Chondrocyte (in vitro differentiated cells): ENCODE results near the gene FAM107A. TPM values are rescaled to one million over a fixed set of nuclear protein-coding genes. Genes with fewer than 3 reads are reported as not detected.

Source experiments
- DNase-seq: peaks from one replicate; pipeline ENCODE4 v3.0.0; 2021; ENCODE audit warnings: mixed read lengths, low spot score
- H3K27ac Mint-ChIP-seq: one replicate; pipeline ENCODE4 v1.8.0; 2021; ENCODE audit warnings: mild to moderate bottlenecking, moderate library complexity, mixed read lengths; ENCODE audit not compliant: unreplicated experiment
- H3K27me3 Mint-ChIP-seq: 2 replicates; pipeline ENCODE4 v1.8.0; 2021; ENCODE audit warnings: low read depth, mixed read lengths
- H3K36me3 Mint-ChIP-seq: 2 replicates; pipeline ENCODE4 v1.8.0; 2021; ENCODE audit warnings: low read depth, mixed read lengths
- H3K4me1 Mint-ChIP-seq: 2 replicates; pipeline ENCODE4 v1.8.0; 2021; ENCODE audit warnings: low read depth, mild to moderate bottlenecking, mixed read lengths
- H3K4me3 Mint-ChIP-seq: one replicate; pipeline ENCODE4 v1.8.0; 2021; ENCODE audit warnings: mild to moderate bottlenecking, moderate library complexity, mixed read lengths; ENCODE audit not compliant: unreplicated experiment
- H3K9me3 Mint-ChIP-seq: 2 replicates; pipeline ENCODE4 v1.8.0; 2021; ENCODE audit warnings: low read depth, mixed read lengths
- total RNA-seq: library from RNA; stranded (reverse); gene quantifications from 3 replicates; pipeline ENCODE4 v1.2.1, GENCODE V29; 2021
- TF ChIP-seq, protein P1 (sequence below): fragments of 200-600 bp; sonication (generic); IDR thresholded peaks from 2 replicates; pipeline ENCODE4 v1.5.0; 2021; ENCODE audit warnings: antibody characterized with exemption, mild to moderate bottlenecking, moderate library complexity

The FAM107A gene
- total RNA-seq, 1 donor from 2014 or later, result not detected

DNA sequence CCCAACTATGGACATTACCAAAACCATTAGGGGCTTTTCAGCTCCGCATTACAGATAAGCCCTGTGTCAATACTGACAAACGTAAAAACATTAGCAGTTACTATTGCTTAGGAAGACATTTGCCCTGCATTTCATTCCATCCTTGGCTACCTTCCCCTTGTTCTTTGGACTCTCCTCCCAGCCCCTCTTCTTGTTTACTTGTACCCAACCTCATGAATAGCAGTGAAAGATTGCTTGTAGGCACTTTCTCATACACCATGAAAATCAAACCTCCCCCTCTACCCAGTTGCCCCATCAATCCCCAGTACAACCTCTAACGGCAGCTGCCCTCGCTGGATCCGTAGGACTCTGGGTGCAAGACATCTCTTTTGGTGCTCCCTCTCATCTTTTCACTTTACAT, 16.9 kb upstream of the FAM107A start:
- no peaks in the 10 kb centered on the region for H3K36me3 Mint-ChIP-seq
- TF ChIP-seq, protein P1, sequence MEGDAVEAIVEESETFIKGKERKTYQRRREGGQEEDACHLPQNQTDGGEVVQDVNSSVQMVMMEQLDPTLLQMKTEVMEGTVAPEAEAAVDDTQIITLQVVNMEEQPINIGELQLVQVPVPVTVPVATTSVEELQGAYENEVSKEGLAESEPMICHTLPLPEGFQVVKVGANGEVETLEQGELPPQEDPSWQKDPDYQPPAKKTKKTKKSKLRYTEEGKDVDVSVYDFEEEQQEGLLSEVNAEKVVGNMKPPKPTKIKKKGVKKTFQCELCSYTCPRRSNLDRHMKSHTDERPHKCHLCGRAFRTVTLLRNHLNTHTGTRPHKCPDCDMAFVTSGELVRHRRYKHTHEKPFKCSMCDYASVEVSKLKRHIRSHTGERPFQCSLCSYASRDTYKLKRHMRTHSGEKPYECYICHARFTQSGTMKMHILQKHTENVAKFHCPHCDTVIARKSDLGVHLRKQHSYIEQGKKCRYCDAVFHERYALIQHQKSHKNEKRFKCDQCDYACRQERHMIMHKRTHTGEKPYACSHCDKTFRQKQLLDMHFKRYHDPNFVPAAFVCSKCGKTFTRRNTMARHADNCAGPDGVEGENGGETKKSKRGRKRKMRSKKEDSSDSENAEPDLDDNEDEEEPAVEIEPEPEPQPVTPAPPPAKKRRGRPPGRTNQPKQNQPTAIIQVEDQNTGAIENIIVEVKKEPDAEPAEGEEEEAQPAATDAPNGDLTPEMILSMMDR, result no peak
- H3K4me1 Mint-ChIP-seq, result no peaks in the 10 kb centered on the region
- H3K27me3 Mint-ChIP-seq, result no peaks in the 10 kb centered on the region
- no peak overlapping the region for H3K27ac Mint-ChIP-seq
- no peak for DNase-seq
- H3K9me3 Mint-ChIP-seq, result no peaks in the 10 kb centered on the region
- no peak overlapping the region for H3K4me3 Mint-ChIP-seq

DNA sequence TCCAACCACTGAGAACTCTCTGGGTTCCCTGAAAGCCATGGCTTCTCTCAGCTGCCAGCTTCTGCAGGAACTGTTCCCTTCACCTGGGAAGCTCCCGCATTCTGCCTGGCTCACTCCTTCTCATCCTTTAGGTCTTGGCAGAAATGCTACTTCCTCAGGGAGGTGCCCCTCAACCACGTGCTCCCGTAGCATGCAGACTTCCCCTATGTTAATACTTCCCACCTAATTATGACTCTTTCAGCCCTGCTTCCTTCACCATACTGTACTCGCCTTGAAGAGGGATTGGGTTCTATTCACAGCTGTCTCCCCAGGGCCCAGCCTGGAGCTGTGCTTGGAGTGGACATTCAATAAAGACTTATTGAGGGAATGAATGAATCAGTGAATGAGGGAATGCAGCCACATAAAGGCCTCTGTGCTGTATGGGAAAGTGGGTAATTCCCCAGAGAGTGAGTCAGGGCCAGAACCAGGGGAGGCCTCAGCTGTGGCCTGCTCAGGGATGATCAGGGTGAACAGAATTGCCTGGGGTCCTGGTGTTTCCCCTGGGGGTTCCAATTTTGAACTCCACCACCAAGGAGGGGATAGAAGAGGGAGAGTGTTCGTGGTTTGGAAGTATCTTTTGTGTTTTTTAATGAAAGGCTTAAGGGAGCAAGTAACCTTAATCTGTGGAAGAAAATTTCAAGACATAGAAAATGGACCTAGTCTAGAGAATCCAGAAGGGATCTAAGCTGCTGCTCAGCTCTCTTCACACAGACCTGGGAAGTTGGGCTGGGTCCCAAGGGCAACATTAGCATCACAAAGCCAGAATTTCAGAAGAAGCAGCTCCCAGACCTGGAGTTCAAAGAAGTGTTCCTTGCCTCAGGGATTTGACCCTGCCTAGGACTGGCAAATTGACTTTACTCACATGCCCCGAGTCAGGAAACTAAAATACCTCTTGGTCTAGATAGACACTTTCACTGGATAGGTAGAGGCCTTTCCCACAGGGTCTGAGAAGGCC, 14.6 kb upstream of the FAM107A start:
- Mint-ChIP-seq H3K27ac (no peak overlapping the region), H3K4me3 (no peak overlapping the region), H3K27me3 (peaks cover 12% of the 10 kb centered on the region), H3K36me3 (no peaks in the 10 kb centered on the region), H3K9me3 (no peaks in the 10 kb centered on the region), H3K4me1 (no peaks in the 10 kb centered on the region)
- no peak for DNase-seq
- TF ChIP-seq, protein P1, result no peak

GRCh38 chr3:58588030-58588614, 10.9 kb upstream of the FAM107A start:
- Mint-ChIP-seq H3K36me3 (peaks cover 1% of the 10 kb centered on the region), H3K27ac (no peak overlapping the region), H3K27me3 (peaks cover 28% of the 10 kb centered on the region), H3K9me3 (no peaks in the 10 kb centered on the region), H3K4me3 (no peak overlapping the region), H3K4me1 (peaks cover 22% of the 10 kb centered on the region)
- no peak for DNase-seq
- TF ChIP-seq, protein P1, result no peak

GRCh38 chr3:58586776-58587192, 9.6 kb upstream of the FAM107A start:
- H3K4me3 Mint-ChIP-seq, result no peak overlapping the region
- TF ChIP-seq, protein P1, result no peak
- peaks cover 22% of the 10 kb centered on the region for H3K4me1 Mint-ChIP-seq
- H3K9me3 Mint-ChIP-seq, result no peaks in the 10 kb centered on the region
- H3K27me3 Mint-ChIP-seq, result peaks cover 29% of the 10 kb centered on the region
- peaks cover 1% of the 10 kb centered on the region for H3K36me3 Mint-ChIP-seq
- no peak for DNase-seq
- no peak overlapping the region for H3K27ac Mint-ChIP-seq

DNA sequence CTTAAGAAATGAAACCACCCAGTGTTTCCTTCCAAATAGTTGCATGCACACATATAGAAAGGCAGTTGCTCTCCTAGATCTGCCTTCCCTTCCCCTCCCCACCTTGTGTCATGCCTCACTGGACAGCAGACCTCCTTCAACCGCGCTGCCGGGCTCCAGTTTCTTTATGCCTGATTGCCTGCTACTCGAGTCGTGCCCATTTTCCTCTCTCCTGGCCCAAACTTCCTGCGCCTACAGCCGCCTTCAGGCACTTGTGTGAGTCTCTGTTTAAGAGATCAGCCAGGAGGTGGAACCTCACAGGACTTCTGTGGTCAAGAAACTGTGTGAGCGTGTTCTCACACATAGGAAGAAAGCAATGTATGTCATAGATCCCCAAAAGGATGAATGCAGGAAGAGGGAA, 8.8 kb upstream of the FAM107A start:
- peaks cover 22% of the 10 kb centered on the region for H3K4me1 Mint-ChIP-seq
- no peak overlapping the region for H3K27ac Mint-ChIP-seq
- H3K27me3 Mint-ChIP-seq, result peaks cover 35% of the 10 kb centered on the region
- peak overlapping the region; percentile 82 for H3K4me3 Mint-ChIP-seq
- H3K36me3 Mint-ChIP-seq, result peaks cover 1% of the 10 kb centered on the region
- no peak for DNase-seq
- TF ChIP-seq, protein P1, result no peak
- H3K9me3 Mint-ChIP-seq, result no peaks in the 10 kb centered on the region
